NCI-H2107 treated with DMSO at 0.1 percent for 48 hours (cell line): ENCODE measurements around the gene RAC2.
"Not testable (repeated sequence)": the region's sequence is repeated elsewhere in the genome, so short reads cannot be mapped to it uniquely, and the experiment has no call there.

Experiments used
- DNase-seq: peaks from one replicate; lab custom pipeline; 2025; ENCODE audit not compliant: unreplicated experiment; lab: John Stamatoyannopoulos, UW

RAC2 gene

DNA sequence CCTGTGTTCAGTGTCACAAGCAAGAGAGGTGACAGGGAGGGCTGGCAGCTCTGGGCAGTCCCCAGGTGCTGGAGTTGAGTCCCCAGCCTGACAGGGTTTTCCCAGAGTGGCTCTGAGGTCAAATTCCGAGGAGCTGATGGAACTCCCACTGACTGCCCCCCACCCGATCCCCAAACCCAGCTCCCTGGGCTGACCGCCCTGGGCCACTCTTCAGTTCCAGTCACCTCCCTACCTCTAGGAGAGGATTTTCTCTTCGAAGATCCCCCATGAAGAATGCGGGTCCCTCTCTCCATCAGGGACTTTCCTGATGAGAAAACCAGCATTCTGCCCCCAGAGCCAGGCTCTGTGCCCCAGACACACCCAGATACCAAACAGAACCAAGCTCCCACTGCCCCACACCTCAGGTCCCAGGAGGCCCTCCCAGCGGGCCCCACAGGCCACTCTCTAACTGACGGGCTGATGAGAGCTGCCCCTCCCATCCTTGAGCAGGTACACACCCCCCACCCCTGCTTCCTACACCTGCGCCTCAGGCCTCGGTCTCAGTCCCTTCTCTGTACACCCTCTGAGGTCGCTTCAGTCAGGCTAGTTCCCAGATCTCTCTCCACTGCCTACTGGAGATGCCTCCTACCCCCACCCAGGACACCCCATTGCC is 12.1 kb upstream of the RAC2 start:
- DNase-seq = no peak

- no peak for DNase-seq
These were observed 11.5 kb upstream of the RAC2 start for GRCh38 chr22:37255558-37256006.

DNA sequence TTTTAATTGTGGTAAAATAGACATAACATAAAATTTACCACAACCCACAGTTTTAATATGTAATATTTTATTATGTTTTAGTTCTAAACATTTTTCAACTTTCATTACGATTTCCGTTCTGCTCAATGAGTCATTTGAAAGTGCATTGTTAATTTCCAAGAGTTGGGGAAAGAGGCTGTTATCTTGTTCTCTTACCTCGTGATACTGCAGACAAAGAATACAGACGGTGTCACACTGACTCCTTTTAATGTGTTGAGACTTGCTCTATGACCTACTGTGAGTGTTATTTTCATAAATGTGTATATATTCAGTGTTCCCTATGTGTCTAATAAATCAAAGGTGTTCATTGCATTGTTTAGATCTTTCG is 10.8 kb upstream of the RAC2 start:
- DNase-seq = no peak

- DNase-seq = no peak
These were observed 10.3 kb upstream of the RAC2 start for GRCh38 chr22:37254209-37254866.

GRCh38 chr22:37253126-37253660 is 9.1 kb upstream of the RAC2 start:
- DNase-seq = no peak

GRCh38 chr22:37251836-37252235 is 7.8 kb upstream of the RAC2 start:
- not testable (repeated sequence) for DNase-seq

- no peak for DNase-seq
These were observed 5.9 kb upstream of the RAC2 start for GRCh38 chr22:37249986-37250385.

GRCh38 chr22:37248251-37248650 is 4.2 kb upstream of the RAC2 start:
- DNase-seq = no peak

DNA sequence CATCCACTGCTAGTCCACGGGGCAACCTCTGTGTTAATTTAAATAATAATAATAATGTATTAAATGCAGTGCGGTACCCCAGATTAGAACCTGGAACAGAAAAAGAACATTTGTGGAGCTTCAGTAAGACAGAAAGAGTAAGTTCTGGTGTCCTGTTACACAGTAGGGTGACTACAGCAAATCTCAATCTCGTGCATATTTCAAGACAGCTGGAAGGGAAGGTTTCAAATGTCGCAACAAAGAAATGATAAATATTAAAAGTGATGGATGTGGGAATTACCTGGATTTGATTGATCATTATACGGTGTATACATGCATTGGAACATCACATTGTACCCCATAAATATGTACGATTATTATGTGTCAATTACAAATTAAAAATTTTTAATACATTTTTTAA is 1.7 kb upstream of the RAC2 start:
- DNase-seq = no peak

DNA sequence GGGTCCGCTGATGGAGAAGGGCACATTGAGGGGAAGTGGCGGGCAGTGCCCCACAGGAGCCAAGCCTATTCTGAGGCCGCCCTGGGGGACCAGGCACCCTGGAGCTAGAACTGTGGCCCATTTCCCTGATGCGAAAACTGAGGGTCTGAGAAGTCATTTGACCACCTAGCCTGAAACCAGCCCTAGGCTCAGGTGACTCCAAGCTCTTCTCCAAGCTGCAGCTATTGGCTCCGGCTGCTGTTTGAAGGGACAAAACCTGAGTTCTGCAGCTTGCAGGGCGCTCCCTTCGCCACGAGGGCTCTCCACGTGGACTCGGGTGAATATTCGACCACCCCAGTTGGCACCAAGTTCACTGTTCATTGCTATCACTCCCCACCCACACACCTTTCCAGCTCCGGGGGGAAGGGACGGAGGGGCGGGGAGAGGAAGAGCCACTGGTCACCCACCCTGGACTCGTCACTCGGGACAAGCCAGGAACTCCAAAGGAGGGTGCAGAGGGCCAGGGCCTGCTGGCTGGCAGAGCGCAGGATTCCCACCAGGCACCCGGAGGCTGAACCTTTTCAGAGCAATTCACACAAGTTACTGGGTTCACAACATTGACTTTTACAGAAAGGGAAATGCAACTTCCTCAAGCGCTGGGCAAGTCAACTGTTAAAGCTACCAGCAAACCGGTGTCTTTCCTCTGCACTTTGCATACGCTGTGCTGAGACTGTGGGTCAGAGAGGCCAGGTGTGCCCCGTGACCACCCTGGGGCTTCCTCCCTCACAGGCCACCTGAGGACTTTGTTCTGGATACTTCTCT is 1.1 kb upstream of the RAC2 start:
- no peak for DNase-seq

GRCh38 chr22:37243402-37244113 is 511 bp downstream of the RAC2 start:
- no peak for DNase-seq

GRCh38 chr22:37242395-37242918 is 1.6 kb downstream of the RAC2 start:
- DNase-seq = no peak

DNA sequence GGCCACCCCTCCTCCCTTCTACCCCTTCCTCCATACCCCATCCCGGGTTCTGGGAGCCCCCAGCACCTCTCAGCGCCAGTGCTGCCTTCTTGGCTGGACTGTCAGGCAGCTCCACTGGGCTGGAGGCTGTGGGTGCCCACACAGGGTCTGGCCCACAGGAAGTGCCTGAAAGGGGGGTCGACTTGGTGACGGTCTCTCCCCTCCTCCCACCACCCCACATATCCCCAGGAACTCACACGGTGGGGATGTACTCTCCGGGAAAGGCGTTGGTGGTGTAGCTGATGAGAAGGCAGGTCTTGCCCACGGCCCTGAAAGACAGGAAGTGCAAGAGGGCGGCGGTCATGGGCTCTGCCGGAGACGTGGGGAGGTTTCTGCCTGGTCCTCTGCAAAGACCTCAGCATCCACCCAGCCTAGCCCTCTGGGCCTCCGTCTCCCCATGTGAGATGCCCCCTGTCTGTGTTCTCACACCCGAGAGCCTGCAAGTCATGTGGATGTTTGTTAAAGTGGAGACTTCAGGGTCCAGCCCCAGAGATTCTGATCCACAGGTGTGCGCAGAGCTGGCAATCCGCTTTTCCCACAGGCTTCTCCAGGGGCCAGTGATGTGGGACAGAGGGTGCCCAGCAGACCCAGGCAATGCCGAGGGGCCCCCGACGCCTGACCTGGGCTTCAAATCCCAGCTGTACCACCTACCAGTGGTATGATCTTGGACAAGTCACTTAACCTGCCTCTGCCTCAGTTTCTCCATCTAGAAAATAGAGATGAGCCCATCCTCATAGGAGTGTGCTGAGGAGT is 2.5 kb downstream of the RAC2 start:
- no peak for DNase-seq

DNA sequence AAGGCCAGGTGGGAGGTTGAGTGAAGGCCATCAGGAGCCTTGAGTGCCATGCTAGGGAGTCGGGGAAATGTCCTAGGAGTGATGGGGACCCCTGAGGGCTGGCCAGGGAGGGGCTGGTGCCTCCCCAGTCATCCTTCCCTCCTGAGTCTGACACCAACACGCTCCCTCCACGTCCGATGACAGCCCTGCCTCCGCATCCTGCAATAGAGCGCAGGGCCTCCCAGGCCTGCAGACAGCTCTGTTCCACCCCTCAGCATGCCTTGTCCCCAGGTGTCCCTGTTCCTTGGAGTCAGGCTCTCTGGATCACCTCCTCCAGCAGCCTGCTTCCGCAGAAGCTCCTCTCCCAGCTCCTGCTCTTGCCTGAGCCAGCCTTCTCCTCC is 3.1 kb downstream of the RAC2 start:
- no peak for DNase-seq

GRCh38 chr22:37240240-37240940 is 3.7 kb downstream of the RAC2 start:
- no peak for DNase-seq

GRCh38 chr22:37239336-37240239 is 4.5 kb downstream of the RAC2 start:
- DNase-seq = no peak

DNA sequence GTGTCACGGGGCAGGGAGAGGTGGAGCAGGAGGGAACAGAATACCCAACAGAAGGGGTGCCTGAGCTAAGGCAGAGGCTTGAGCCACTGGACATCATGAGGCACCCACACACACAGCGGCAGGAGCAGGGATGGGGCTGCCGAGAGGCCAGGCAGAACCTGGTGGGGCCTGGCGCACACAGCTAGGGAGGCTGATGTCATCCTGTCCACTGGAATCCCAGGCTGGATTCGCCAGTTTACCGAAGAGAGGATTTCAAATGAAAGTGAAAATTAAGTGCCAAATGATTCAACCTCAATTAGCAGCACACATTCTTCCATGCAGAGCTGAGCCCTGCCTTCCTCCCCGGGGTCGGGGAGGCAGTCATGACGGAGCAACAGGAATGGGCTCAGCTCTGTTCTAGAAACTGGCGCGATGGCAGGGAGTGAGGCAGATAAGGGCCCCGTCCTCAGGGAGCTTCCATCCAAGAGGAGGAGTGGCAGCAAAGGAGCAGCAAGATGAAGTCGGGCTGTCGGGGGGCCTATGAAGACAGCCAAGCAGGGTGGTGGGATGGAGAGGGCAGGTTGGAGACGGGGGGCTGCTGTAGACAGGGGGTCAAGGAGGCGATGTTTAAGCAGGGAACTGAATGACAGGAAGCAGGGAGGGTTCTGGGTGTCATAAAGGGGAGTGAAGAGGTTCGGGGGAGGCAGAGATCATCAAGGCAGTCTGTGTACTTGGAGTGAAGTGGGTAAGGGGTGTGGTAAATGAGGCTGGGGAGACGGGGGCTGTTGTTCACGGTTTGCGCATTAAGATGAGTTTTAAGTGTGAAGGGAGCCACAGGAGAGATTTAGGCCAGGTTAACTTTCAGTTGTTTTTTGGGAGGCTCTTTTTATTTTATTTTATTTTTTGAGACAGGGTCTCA is 6.4 kb downstream of the RAC2 start:
- no peak for DNase-seq
